HepG2 (cell line): ENCODE results near the gene UBAP1L. TPM values are rescaled to one million over a fixed set of nuclear protein-coding genes. Genes with fewer than 3 reads are reported as not detected.

Experiments used
- ELF1 ChIP-seq: sonication (generic); formaldehyde crosslinking; IDR thresholded peaks from 2 replicates; pipeline ENCODE4 v1.4.0; 2020; ENCODE audit warnings: missing genetic modification reagents
- HNF4A ChIP-seq: sonication (generic); formaldehyde crosslinking; IDR thresholded peaks from 2 replicates; pipeline ENCODE4 v1.4.0; 2020; ENCODE audit warnings: missing genetic modification reagents
- JUN ChIP-seq: sonication (generic); formaldehyde crosslinking; IDR thresholded peaks from 2 replicates; pipeline ENCODE4 v1.4.0; 2020; ENCODE audit warnings: mild to moderate bottlenecking, missing genetic modification reagents
- KLF16 ChIP-seq, 2 experiments: sonication (generic) in 1 of 2; formaldehyde crosslinking in 1 of 2; IDR thresholded peaks; 2 replicates each; pipeline versions ENCODE4 v1.6.1 to v1.8.0; 2016 to 2023; ENCODE audit warnings: missing genetic modification reagents in 2 of 2, missing compliant biosample characterization in 1 of 2
- KLF9 ChIP-seq: IDR thresholded peaks from 2 replicates; pipeline ENCODE4 v1.6.1; 2016; ENCODE audit warnings: low read depth
- KMT2A ChIP-seq: sonication (generic); formaldehyde crosslinking; IDR thresholded peaks from 2 replicates; pipeline ENCODE4 v1.4.0; 2020; ENCODE audit warnings: missing genetic modification reagents
- KMT2B ChIP-seq: IDR thresholded peaks from 2 replicates; pipeline ENCODE4 v1.6.1; 2016; ENCODE audit warnings: missing genetic modification reagents, missing compliant biosample characterization
- NRL ChIP-seq: sonication (generic); formaldehyde crosslinking; IDR thresholded peaks from 2 replicates; pipeline ENCODE4 v1.5.0; 2020; ENCODE audit warnings: missing genetic modification reagents, mild to moderate bottlenecking, moderate library complexity, borderline replicate concordance
- POLR2AphosphoS2 ChIP-seq: IDR thresholded peaks from 2 replicates; pipeline ENCODE4 v1.6.1; 2011; ENCODE audit warnings: low read depth, low read length, improper control_type of control experiment
- RARA ChIP-seq: IDR thresholded peaks from 2 replicates; pipeline ENCODE4 v1.6.1; 2016; ENCODE audit warnings: missing genetic modification reagents, missing compliant biosample characterization
- RBM39 ChIP-seq: fragments of 200-400 bp; formaldehyde crosslinking; IDR thresholded peaks from one replicate; pipeline ENCODE4 v1.6.1; 2018; ENCODE audit warnings: antibody characterized with exemption, mild to moderate bottlenecking, low read depth, low read length; ENCODE audit not compliant: poor library complexity, severe bottlenecking
- SIN3B ChIP-seq: fragments of 150-350 bp; IDR thresholded peaks from 2 replicates; pipeline ENCODE4 v1.6.1; 2014; ENCODE audit warnings: low read length
- SIX4 ChIP-seq: sonication (generic); formaldehyde crosslinking; IDR thresholded peaks from 2 replicates; pipeline ENCODE4 v1.4.0; 2020; ENCODE audit warnings: missing genetic modification reagents
- SOX6 ChIP-seq, 2 experiments: fragments of 450-650 bp in 1 of 2; sonication (generic) in 1 of 2; formaldehyde crosslinking in 1 of 2; IDR thresholded peaks; 2 replicates each; pipeline versions ENCODE4 v1.4.0 to v1.6.1; 2017 to 2020; ENCODE audit warnings: antibody characterized with exemption in 1 of 2, mild to moderate bottlenecking in 1 of 2, missing genetic modification reagents in 1 of 2
- YEATS2 ChIP-seq: sonication (generic); formaldehyde crosslinking; IDR thresholded peaks from 2 replicates; pipeline ENCODE4 v1.4.0; 2020; ENCODE audit warnings: missing genetic modification reagents, borderline replicate concordance
- ZFY ChIP-seq: sonication (generic); formaldehyde crosslinking; IDR thresholded peaks from 2 replicates; pipeline ENCODE4 v1.4.0; 2020; ENCODE audit warnings: missing genetic modification reagents
- ZKSCAN8 ChIP-seq: IDR thresholded peaks from 2 replicates; pipeline ENCODE4 v1.6.1; 2016; ENCODE audit warnings: borderline replicate concordance, missing genetic modification reagents, missing compliant biosample characterization
- ZNF235 ChIP-seq: sonication (generic); formaldehyde crosslinking; IDR thresholded peaks from 2 replicates; pipeline ENCODE4 v1.8.1; 2023; ENCODE audit warnings: mild to moderate bottlenecking, missing genetic modification reagents, borderline replicate concordance
- ZNF383 ChIP-seq: sonication (generic); formaldehyde crosslinking; IDR thresholded peaks from 2 replicates; pipeline ENCODE4 v1.4.0; 2020; ENCODE audit warnings: missing genetic modification reagents, mild to moderate bottlenecking, borderline replicate concordance
- ZNF547 ChIP-seq: sonication (generic); formaldehyde crosslinking; IDR thresholded peaks from 2 replicates; pipeline ENCODE4 v1.5.1; 2020; ENCODE audit warnings: mild to moderate bottlenecking, missing genetic modification reagents
- ZSCAN29 ChIP-seq: sonication (generic); formaldehyde crosslinking; conservative IDR thresholded peaks from 2 replicates; pipeline ENCODE4 v1.4.0; 2020; ENCODE audit warnings: mild to moderate bottlenecking, missing genetic modification reagents
- ZSCAN30 ChIP-seq: sonication (generic); formaldehyde crosslinking; IDR thresholded peaks from 2 replicates; pipeline ENCODE4 v1.5.0; 2020; ENCODE audit warnings: mild to moderate bottlenecking, missing genetic modification reagents
- polyA plus RNA-seq, 8 experiments: library from polyadenylated mRNA; depleted of rRNA in 3 of 8; stranded (reverse) in 7 of 8; unstranded in 1 of 8; fragments of >200 nt; fragmentation: Illumina TruSeq in 4 of 8; extraction: Trizol in 4 of 8; gene quantifications; 2 replicates each; pipeline versions ENCODE4 v1.2.1 to v1.2.3, GENCODE V29; 2011 to 2016; ENCODE audit warnings: low read depth in 4 of 8, missing spikeins in 1 of 8, mixed read lengths in 1 of 8; ENCODE audit not compliant: insufficient read depth in 1 of 8
- total RNA-seq, 5 experiments: library from RNA; depleted of rRNA; stranded (reverse); fragments of >200 nt; fragmentation: Illumina TruSeq; extraction: Trizol; gene quantifications; 2 replicates each; pipeline ENCODE4 v1.2.3, GENCODE V29; 2016; ENCODE audit warnings: low read depth in 1 of 5
- TF ChIP-seq, protein P1 (sequence below): sonication (generic); formaldehyde crosslinking; IDR thresholded peaks from 2 replicates; pipeline ENCODE4 v1.4.0; 2020; ENCODE audit warnings: missing genetic modification reagents
- TF ChIP-seq, protein P2 (sequence below): sonication (generic); formaldehyde crosslinking; IDR thresholded peaks from 2 replicates; pipeline ENCODE4 v1.4.0; 2020; ENCODE audit warnings: missing genetic modification reagents, borderline replicate concordance

Gene UBAP1L
- total and polyA plus RNA-seq, 2 of the 13 experiments (the other 11 are each of a cell fraction or from before 2014, with no cell fraction given): 0.86 to 1.4 TPM

DNA sequence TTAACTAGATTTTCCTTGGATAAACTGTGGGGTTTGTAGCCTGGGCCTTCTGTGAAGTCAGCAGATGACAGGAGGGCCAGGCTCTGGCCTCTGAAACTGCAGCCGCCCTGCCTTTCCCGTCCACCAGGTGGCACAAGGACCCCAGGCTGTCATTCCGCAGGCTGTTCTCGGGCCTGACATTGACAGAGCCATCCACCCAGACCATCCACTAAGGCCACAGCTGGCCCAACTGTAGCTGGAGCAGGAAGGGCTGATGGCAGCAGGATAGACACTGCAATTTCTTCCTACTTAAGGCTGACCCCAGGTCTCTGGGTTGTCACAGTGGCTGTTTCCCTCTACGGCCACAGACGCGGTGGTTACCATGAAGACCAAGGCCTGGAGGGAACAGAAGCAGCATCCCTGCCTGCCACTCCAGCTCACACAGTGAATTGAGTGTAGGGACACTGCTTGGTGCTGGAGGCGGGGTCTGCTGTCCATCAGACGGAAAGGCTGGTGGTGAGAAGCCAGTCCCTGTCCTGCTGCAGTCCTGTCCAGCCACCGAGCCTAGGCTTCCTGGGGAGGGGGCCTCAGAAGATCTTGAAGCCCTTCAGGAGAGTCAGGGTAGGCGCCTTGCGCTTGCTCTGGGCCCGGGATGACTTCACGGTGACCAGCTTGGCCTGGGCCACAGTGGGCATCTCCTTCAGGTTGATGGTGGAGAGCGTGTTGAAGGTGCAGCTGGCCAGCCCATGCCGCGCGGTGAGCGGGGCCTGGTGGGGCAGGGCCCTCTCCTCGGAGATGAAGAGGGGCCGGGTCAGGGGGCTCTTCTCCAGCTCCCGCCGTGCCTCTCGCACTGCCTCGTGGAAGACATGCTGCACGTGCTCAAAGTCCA lies 60.4 kb downstream of the UBAP1L start (continued):
- TF ChIP-seq ZKSCAN8: 0 out of 2 replicates have a peak, but pooled peaks have one; percentile 54
- 0 out of 2 replicates have a peak, but pooled peaks have one; percentile 16 for TF ChIP-seq ELF1 (CRISPR knock-in tag)
- TF ChIP-seq POLR2AphosphoS2: no peak
- TF ChIP-seq, protein P1, sequence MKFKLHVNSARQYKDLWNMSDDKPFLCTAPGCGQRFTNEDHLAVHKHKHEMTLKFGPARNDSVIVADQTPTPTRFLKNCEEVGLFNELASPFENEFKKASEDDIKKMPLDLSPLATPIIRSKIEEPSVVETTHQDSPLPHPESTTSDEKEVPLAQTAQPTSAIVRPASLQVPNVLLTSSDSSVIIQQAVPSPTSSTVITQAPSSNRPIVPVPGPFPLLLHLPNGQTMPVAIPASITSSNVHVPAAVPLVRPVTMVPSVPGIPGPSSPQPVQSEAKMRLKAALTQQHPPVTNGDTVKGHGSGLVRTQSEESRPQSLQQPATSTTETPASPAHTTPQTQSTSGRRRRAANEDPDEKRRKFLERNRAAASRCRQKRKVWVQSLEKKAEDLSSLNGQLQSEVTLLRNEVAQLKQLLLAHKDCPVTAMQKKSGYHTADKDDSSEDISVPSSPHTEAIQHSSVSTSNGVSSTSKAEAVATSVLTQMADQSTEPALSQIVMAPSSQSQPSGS: peak; percentile 73; the same call in 1 of the 2 replicates
- TF ChIP-seq SIN3B: 0 out of 2 replicates have a peak, but pooled peaks have one; percentile 24
- TF ChIP-seq RBM39: no peak
- TF ChIP-seq ZSCAN30 (CRISPR knock-in tag): no peak
- peak; percentile 50; the same call in 1 of the 2 replicates for TF ChIP-seq SIX4
- peak; percentile 56 for TF ChIP-seq ZFY (CRISPR knock-in tag)
- TF ChIP-seq KMT2A (CRISPR knock-in tag): 0 out of 2 replicates have a peak, but pooled peaks have one; percentile 35
- TF ChIP-seq ZNF235: no peak
- 0 out of 2 replicates have a peak, but pooled peaks have one; percentile 14 for TF ChIP-seq NRL (CRISPR knock-in tag)
- no peak for TF ChIP-seq RARA
- TF ChIP-seq SOX6 (IDR thresholded peaks at IDR 0.05): no peak
- peak; percentile 40; the same call in 1 of the 2 replicates for TF ChIP-seq SOX6 (CRISPR knock-in tag; IDR thresholded peaks at IDR 0.05)
- peak; percentile 67; the same call in 1 of the 2 replicates for TF ChIP-seq ZSCAN29 (CRISPR knock-in tag)
- peak; percentile 45; the same call in 1 of the 2 replicates for TF ChIP-seq YEATS2 (CRISPR knock-in tag)
- TF ChIP-seq ZNF383 (CRISPR knock-in tag): 0 out of 2 replicates have a peak, but pooled peaks have one; percentile 22
- no peak for TF ChIP-seq HNF4A (CRISPR knock-in tag)
- peak in 1 of 2 experiments; percentile 80; a peak in 2 of 4 replicates for TF ChIP-seq KLF16 (CRISPR knock-in tag; IDR thresholded peaks at IDR 0.05)
- TF ChIP-seq, protein P2, sequence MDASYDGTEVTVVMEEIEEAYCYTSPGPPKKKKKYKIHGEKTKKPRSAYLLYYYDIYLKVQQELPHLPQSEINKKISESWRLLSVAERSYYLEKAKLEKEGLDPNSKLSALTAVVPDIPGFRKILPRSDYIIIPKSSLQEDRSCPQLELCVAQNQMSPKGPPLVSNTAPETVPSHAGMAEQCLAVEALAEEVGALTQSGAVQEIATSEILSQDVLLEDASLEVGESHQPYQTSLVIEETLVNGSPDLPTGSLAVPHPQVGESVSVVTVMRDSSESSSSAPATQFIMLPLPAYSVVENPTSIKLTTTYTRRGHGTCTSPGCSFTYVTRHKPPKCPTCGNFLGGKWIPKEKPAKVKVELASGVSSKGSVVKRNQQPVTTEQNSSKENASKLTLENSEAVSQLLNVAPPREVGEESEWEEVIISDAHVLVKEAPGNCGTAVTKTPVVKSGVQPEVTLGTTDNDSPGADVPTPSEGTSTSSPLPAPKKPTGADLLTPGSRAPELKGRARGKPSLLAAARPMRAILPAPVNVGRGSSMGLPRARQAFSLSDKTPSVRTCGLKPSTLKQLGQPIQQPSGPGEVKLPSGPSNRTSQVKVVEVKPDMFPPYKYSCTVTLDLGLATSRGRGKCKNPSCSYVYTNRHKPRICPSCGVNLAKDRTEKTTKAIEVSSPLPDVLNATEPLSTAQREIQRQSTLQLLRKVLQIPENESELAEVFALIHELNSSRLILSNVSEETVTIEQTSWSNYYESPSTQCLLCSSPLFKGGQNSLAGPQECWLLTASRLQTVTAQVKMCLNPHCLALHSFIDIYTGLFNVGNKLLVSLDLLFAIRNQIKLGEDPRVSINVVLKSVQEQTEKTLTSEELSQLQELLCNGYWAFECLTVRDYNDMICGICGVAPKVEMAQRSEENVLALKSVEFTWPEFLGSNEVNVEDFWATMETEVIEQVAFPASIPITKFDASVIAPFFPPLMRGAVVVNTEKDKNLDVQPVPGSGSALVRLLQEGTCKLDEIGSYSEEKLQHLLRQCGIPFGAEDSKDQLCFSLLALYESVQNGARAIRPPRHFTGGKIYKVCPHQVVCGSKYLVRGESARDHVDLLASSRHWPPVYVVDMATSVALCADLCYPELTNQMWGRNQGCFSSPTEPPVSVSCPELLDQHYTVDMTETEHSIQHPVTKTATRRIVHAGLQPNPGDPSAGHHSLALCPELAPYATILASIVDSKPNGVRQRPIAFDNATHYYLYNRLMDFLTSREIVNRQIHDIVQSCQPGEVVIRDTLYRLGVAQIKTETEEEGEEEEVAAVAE (CRISPR knock-in tag): peak; percentile 37; the same call in 1 of the 2 replicates
- TF ChIP-seq KMT2B (CRISPR knock-in tag): peak; percentile 52; the same call in 1 of the 2 replicates
- 0 out of 2 replicates have a peak, but pooled peaks have one; percentile 17 for TF ChIP-seq ZNF547 (CRISPR knock-in tag)
- no peak for TF ChIP-seq KLF9 (CRISPR knock-in tag)
- peak; percentile 44; the same call in 1 of the 2 replicates for TF ChIP-seq JUN
